ENCODE measurements around the gene ESF1. TPM values are rescaled to one million over a fixed set of nuclear protein-coding genes. Genes with fewer than 3 reads are reported as not detected.

Gene ESF1
- total RNA-seq, 1 donor from 2014 or later, result 17.9 TPM

DNA sequence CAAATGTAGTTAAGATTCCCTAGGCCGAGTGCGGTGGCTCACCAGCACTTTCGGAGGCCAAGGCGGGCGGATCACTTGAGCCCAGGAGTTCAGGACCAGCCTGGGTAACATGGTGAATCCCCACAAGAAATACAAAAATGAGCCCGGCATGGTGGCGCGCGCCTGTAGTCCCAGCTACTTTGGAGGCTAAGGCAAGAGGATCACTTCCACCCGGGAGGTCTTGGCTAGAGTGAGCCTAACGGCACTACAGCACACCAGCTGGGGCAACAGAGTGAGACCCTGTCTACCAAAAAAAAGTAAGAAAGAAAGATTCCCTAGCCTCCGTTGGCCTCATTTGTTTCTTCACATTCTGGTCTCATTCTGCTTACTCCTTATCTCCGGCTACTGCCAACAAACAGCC, 1.2 kb downstream of the ESF1 start:
- TF ChIP-seq, protein P1, sequence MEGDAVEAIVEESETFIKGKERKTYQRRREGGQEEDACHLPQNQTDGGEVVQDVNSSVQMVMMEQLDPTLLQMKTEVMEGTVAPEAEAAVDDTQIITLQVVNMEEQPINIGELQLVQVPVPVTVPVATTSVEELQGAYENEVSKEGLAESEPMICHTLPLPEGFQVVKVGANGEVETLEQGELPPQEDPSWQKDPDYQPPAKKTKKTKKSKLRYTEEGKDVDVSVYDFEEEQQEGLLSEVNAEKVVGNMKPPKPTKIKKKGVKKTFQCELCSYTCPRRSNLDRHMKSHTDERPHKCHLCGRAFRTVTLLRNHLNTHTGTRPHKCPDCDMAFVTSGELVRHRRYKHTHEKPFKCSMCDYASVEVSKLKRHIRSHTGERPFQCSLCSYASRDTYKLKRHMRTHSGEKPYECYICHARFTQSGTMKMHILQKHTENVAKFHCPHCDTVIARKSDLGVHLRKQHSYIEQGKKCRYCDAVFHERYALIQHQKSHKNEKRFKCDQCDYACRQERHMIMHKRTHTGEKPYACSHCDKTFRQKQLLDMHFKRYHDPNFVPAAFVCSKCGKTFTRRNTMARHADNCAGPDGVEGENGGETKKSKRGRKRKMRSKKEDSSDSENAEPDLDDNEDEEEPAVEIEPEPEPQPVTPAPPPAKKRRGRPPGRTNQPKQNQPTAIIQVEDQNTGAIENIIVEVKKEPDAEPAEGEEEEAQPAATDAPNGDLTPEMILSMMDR (IDR thresholded peaks at IDR 0.05; ENCODE audit: unreplicated experiment), result no peak
- Mint-ChIP-seq H3K4me1 (ENCODE audit: low read depth) (peaks cover 30% of the 10 kb centered on the region), H3K27ac (no peak overlapping the region), H3K4me3 (ENCODE audit: low read depth) (peak overlapping the region; percentile 95), H3K9me3 (ENCODE audit: low read depth) (no peaks in the 10 kb centered on the region), H3K27me3 (no peaks in the 10 kb centered on the region), H3K36me3 (ENCODE audit: insufficient read depth) (peaks cover 17% of the 10 kb centered on the region)
- DNase-seq (ENCODE audit: low spot score, unreplicated experiment), result no peak

DNA sequence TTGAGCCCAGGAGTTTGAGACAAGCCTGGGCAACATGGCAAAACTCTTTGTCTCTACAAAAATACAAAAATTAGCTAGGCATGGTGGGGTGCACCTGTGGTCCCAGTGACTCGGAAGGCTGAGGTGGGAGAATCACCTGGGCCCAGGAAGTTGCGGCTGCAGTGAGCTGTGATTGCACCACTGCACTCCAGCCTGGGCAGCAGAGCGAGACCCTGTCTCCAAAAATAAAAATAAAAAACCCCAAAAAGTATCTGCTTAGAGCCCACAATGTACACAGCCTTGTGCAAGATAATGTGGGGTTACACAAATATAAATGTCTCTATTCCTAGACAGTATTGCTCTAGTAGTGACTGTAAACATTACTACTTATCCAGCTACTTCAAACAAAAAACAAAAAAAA, 5.9 kb downstream of the ESF1 start:
- no peaks in the 10 kb centered on the region for H3K9me3 Mint-ChIP-seq (ENCODE audit: low read depth)
- H3K27ac Mint-ChIP-seq, result no peak overlapping the region
- H3K36me3 Mint-ChIP-seq (ENCODE audit: insufficient read depth), result peaks cover 33% of the 10 kb centered on the region
- DNase-seq (ENCODE audit: low spot score, unreplicated experiment), result no peak
- no peaks in the 10 kb centered on the region for H3K27me3 Mint-ChIP-seq
- no peak overlapping the region for H3K4me3 Mint-ChIP-seq (ENCODE audit: low read depth)
- TF ChIP-seq, protein P1 (IDR thresholded peaks at IDR 0.05; ENCODE audit: unreplicated experiment), result no peak
- H3K4me1 Mint-ChIP-seq (ENCODE audit: low read depth), result peaks cover 8% of the 10 kb centered on the region

DNA sequence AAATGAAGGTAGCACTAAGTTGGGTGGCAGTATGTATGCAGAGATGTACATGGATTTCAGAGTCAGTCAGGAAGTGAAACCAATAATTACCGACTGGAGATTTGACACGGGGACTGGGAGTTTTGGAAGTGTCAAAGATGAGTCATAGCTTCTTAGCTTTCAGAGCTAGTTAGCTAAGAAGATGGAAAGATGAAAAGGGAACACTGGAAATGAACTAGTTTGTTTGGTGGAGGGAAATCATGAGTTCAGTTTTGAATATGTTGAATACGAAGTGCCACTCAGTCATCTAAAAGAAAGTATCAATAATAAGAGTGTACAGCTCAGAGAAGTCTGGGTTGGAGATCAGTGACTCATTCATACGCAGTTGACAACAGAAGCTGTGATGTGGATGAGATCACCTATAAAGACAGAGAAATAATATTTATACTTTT, 7.5 kb downstream of the ESF1 start:
- Mint-ChIP-seq H3K9me3 (ENCODE audit: low read depth) (no peaks in the 10 kb centered on the region), H3K36me3 (ENCODE audit: insufficient read depth) (peaks cover 29% of the 10 kb centered on the region), H3K27me3 (no peaks in the 10 kb centered on the region), H3K27ac (no peak overlapping the region), H3K4me3 (ENCODE audit: low read depth) (no peak overlapping the region), H3K4me1 (ENCODE audit: low read depth) (peaks cover 3% of the 10 kb centered on the region)
- TF ChIP-seq, protein P1 (IDR thresholded peaks at IDR 0.05; ENCODE audit: unreplicated experiment), result no peak
- no peak for DNase-seq (ENCODE audit: low spot score, unreplicated experiment)

DNA sequence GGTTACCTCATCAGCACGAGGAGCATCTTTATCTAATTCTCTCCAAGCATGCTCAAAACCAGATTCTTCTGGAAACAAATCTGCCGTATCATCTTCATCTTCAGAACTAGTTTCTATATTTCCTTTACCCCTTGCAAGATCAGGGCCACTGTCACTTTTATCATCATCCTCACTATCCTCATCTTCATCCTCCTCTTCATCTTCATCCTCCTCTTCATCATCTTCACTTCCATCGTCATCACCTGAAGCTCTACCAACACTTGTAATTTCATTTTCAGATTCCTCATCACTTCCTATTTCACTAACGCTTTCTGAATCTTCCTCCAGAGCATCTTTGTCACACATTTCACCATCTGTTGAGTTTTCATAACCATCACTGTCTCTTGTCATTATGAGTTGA, 8.9 kb downstream of the ESF1 start:
- no peaks in the 10 kb centered on the region for H3K9me3 Mint-ChIP-seq (ENCODE audit: low read depth)
- TF ChIP-seq, protein P1 (IDR thresholded peaks at IDR 0.05; ENCODE audit: unreplicated experiment), result no peak
- H3K36me3 Mint-ChIP-seq (ENCODE audit: insufficient read depth), result peaks cover 29% of the 10 kb centered on the region
- no peaks in the 10 kb centered on the region for H3K27me3 Mint-ChIP-seq
- H3K4me1 Mint-ChIP-seq (ENCODE audit: low read depth), result peaks cover 1% of the 10 kb centered on the region
- no peak for DNase-seq (ENCODE audit: low spot score, unreplicated experiment)
- no peak overlapping the region for H3K27ac Mint-ChIP-seq
- H3K4me3 Mint-ChIP-seq (ENCODE audit: low read depth), result no peak overlapping the region

DNA sequence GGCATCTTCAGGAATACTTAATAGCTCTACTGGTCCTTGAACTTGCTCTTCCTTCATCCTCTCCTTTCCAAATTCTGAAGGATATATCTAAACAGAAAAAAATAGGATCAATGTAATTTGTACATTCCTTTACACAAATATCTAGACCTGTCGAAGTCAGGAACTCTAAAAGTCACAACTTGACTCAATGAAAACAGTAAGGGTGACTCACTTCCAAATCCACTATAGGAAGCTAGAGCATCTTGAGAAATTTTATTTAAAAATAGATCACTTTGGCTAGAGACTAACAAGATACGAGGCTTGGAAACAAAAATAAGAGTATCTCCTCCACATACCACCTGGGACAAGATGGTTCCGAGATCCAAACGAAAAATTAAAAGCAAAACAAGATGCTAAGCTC, 12.2 kb downstream of the ESF1 start:
- Mint-ChIP-seq H3K4me3 (ENCODE audit: low read depth) (no peak overlapping the region), H3K9me3 (ENCODE audit: low read depth) (no peaks in the 10 kb centered on the region), H3K27me3 (no peaks in the 10 kb centered on the region), H3K4me1 (ENCODE audit: low read depth) (no peaks in the 10 kb centered on the region), H3K36me3 (ENCODE audit: insufficient read depth) (peaks cover 34% of the 10 kb centered on the region), H3K27ac (no peak overlapping the region)
- DNase-seq (ENCODE audit: low spot score, unreplicated experiment), result no peak
- TF ChIP-seq, protein P1 (IDR thresholded peaks at IDR 0.05; ENCODE audit: unreplicated experiment), result no peak

Data from progenitor cell of endocrine pancreas (in vitro differentiated cells).